Right cardiac atrium (tissue), 5 donors: ENCODE results near the gene FOXO3. TPM values are rescaled to one million over a fixed set of nuclear protein-coding genes. Genes with fewer than 3 reads are reported as not detected.

Source experiments
- ATAC-seq, 2 donors: fragments of 200-7000 bp; cut with Tn5 transposase; one replicate each; pipeline versions ENCODE4 v1.8.0 to v1.9.1; 2020; ENCODE audit warnings: moderate library complexity in 2 of 2, mild to moderate bottlenecking in 1 of 2
- DNase-seq, 3 donors: peaks; one replicate each; pipeline ENCODE4 v3.0.0-alpha.2; 2020
- H3K27ac ChIP-seq: one replicate; pipeline ENCODE4 v1.5.1; 2013; ENCODE audit warnings: mild to moderate bottlenecking, low read length, control low read depth, moderate library complexity
- H3K27me3 ChIP-seq: one replicate; pipeline ENCODE4 v1.6.1; 2013; ENCODE audit not compliant: control insufficient read depth, insufficient read depth
- H3K4me1 ChIP-seq: one replicate; pipeline ENCODE4 v1.6.1; 2013; ENCODE audit warnings: low read length; ENCODE audit not compliant: control insufficient read depth, insufficient read depth
- H3K4me3 ChIP-seq: one replicate; pipeline ENCODE4 v1.5.1; 2013; ENCODE audit warnings: low read length, control low read depth
- H3K9me3 ChIP-seq: one replicate; pipeline ENCODE4 v1.6.1; 2013; ENCODE audit warnings: low read length; ENCODE audit not compliant: control insufficient read depth
- WGBS: extraction: QIAGEN DNeasy Blood & Tissue Kit; methylation state at CpG from one replicate; pipeline ENCODE4 v1.1.7; 2013; 5-methylcytosine and 5-hydroxymethylcytosine counted together
- intact Hi-C, 4 donors: fragments of 100-400 bp; cut with DNase I; formaldehyde crosslinking; loops; one replicate each; pipeline versions ENCODE4 v1.11.0 to v1.14.0; 2022 to 2023
- polyA plus RNA-seq: library from polyadenylated mRNA; stranded (reverse); fragments of 200-250 nt; gene quantifications from one replicate; pipeline ENCODE4 v1.2.3, GENCODE V29; 2013
- total RNA-seq, 4 donors: library from RNA; stranded (reverse); fragmentation: NEBNext Ultra II Directional; extraction: Animal tissue kit (Norgen Biotek cat#: 25700); gene quantifications; one replicate each; pipeline ENCODE4 v1.2.1, GENCODE V29; 2021
- donor health status: healthy with polysubstance abuse.
- donor health status: DM: no; HTN: yes; CAD: no.
- donor health status: DM: no; HTN: no; CAD: no.
- donor health status: DM: no; HTN: yes; CAD: no; lungs with severe emphysema.
- donor health status: DM: yes; HTN: yes; CAD: no.

The FOXO3 gene
- total and polyA plus RNA-seq, 5 donors = 16.4 to 50.0 (median 38.5) TPM

DNA sequence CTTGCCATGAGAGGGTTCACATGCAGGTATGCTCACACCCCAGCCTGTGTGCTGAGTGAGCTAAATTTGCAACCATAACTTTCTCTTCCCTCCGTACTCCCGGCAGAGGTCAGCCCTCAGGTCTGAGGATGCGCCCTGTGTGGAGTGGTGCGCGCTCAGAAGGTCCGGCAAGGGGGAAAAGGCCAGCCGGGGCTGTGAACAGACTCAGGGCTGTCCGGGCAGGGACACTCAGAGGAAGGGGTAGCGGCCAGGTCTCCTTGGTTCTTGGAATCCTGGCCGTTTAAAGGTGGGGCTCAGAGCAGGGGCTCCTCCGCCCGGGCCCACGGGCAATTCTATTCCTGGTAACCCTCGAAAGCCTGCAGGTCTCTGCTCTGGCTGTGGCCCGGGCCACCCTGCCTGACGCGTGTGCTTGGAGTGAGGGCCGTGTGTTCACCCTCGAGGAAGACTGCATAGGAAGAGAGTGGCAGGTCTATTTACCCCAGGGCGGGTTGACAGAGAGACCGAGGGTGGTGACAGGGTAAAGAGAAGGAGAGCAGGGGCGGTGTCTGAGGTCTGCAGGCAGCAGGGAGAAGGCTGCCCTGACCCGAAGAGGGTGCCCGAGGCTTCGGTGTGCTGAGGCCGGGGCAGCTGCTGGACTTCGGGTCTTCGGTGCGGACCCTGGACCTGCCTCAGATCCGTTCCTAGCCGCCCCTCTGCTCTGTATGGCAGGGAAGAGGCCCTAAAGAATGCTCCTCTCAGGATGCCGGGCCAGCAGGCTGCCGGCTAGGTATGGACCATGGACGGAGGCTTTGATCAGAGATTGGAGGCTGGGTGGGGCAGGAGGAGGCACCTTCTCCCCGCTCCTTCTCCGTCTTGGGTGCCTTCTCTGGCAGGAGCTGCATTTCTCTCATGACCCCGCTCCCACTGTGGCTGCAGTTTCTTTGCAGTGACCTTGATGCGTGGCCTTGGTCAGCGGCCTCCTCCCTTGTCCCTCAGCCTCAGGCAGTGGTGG is 156.4 kb downstream of the FOXO3 start:
- Histone ChIP-seq H3K27me3 (no peaks in the 10 kb centered on the region), H3K4me3 (no peak overlapping the region), H3K9me3 (no peaks in the 10 kb centered on the region), H3K4me1 (no peaks in the 10 kb centered on the region), H3K27ac (no peak overlapping the region)
- DNase-seq (no peak), ATAC-seq (no peak)
- 93% methylated on average over 39 of the region's 39 CpGs for WGBS
- intact Hi-C loops = no loop called here

DNA sequence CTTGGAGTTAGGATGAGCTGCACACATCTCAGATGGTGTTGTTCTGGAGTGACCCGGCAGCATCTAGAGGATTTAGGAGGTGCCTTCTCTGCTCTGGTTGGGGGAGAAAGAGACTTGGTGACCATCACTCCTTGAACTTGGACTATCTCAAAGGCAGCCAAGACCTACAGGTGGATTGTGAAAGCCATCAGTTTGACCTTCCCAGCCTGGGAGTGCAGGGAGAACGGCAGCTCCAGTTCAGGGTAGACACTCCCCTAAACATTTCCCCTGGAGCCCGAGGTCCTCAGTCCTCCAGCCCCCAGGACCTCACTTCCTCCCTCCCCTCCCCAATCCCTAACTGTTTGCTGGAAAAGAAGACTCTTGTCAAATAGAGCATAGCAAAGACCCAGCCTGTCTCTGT is 158.8 kb downstream of the FOXO3 start:
- Histone ChIP-seq H3K4me1 (no peaks in the 10 kb centered on the region), H3K4me3 (no peak overlapping the region), H3K9me3 (no peaks in the 10 kb centered on the region), H3K27me3 (no peaks in the 10 kb centered on the region), H3K27ac (no peak overlapping the region)
- intact Hi-C loops = no loop called here
- WGBS = 81% methylated on average over 3 of the region's 3 CpGs
- no peak for DNase-seq
- no peak for ATAC-seq

DNA sequence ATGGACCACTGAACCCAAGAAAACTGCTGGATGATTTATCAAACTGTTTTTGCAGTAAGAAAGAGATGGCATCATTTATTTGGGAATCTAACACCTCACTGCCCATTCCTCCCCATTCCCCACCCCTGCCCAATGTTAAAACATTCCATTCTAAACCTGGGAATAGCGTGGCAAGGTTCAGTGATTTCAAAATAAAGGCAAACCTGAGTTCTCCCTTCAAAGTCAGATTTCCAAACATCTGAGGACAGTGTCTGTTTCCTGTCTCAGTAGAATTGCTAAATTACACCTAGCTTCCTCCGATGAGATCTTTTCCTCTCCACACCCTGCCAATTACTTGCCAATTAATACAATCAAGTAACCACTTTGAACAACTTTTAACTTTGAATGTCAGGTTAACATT is 160.1 kb downstream of the FOXO3 start:
- Histone ChIP-seq H3K27ac (no peak overlapping the region), H3K9me3 (no peaks in the 10 kb centered on the region), H3K4me3 (no peak overlapping the region), H3K4me1 (no peaks in the 10 kb centered on the region), H3K27me3 (no peaks in the 10 kb centered on the region)
- ATAC-seq (no peak), DNase-seq (no peak)
- intact Hi-C loops = no loop called here
- 58% methylated on average over 2 of the region's 2 CpGs for WGBS

DNA sequence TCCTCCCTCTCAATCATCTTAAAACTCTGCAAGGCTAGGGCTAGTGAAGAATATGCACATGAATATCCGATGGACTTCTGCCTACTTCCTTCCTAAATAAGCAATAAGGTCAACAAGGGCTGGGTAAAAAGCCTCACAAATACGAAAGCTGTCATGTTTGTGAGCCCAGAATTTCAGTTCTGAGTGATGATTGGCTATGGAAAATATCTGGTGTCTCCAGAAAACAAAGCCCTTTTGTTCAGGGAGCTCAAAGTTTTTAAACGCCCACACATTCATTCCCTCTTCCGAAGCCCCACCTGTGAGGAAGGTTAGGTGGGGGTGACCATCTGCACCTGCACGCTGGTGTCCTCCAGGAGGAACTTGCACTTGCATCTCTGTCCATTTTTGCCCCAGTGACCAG is 160.6 kb downstream of the FOXO3 start:
- Histone ChIP-seq H3K9me3 (no peaks in the 10 kb centered on the region), H3K27ac (no peak overlapping the region), H3K4me1 (no peaks in the 10 kb centered on the region), H3K27me3 (no peaks in the 10 kb centered on the region), H3K4me3 (no peak overlapping the region)
- 50% methylated on average over 5 of the region's 5 CpGs for WGBS
- ATAC-seq (no peak), DNase-seq (no peak)
- intact Hi-C loops = no loop called here

DNA sequence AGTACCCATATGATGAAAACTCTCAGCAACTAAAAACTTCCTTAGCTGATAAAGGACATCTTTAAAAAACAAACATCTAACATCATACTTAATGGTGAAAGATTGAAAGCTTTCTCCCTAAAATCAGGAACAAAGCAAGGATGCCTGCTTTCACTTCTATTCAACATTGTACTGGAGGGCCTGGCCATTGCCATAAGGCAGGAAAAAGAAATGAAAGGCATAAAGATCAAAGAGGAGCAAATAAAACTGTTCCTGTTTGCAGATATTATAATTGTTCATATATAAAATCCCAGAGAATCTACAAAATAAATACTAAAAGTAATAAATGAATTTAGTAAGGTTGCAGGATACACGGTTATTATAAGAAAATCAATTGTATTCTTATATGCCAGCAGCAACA is 162.9 kb downstream of the FOXO3 start:
- Histone ChIP-seq H3K27me3 (no peaks in the 10 kb centered on the region), H3K9me3 (no peaks in the 10 kb centered on the region), H3K4me1 (no peaks in the 10 kb centered on the region), H3K27ac (no peak overlapping the region), H3K4me3 (no peak overlapping the region)
- WGBS = 97% methylated on average over 1 of the region's 1 CpG
- ATAC-seq (no peak), DNase-seq (no peak)
- intact Hi-C loops = no loop called here

DNA sequence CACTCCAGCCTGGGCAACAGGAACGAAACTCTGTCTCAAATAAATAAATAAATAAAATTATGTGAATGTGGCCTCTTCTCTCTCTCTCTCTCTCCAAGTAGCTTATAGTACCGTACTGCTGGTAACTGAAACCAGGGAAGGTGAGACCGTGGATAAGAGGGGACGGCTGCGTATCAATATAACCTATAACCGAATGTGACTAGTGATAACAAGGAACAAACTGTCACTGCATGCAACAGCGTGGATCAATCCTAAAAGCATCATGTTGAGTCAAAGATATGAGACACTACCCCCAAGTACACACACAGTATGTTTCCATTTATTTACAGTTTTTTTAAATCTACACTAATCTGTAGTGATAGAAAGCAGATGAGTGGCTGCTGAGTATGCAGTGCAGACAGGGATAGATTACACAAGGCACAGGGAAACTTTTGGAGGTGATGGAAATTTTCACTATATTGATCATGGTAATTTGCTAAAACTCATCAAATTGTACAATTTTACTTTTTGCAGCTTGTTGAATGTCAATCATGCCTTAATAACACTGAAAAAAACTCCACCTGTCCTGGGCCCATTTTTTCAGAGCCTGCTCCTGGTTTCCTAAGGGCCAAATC is 166.1 kb downstream of the FOXO3 start:
- no peak for DNase-seq
- WGBS = 96% methylated on average over 7 of the region's 7 CpGs
- no peak for ATAC-seq
- intact Hi-C loops = no loop called here
- no peaks in the 10 kb centered on the region for H3K27me3 ChIP-seq
- no peaks in the 10 kb centered on the region for H3K4me1 ChIP-seq
- H3K27ac ChIP-seq = no peak overlapping the region
- no peak overlapping the region for H3K4me3 ChIP-seq
- H3K9me3 ChIP-seq = no peaks in the 10 kb centered on the region

DNA sequence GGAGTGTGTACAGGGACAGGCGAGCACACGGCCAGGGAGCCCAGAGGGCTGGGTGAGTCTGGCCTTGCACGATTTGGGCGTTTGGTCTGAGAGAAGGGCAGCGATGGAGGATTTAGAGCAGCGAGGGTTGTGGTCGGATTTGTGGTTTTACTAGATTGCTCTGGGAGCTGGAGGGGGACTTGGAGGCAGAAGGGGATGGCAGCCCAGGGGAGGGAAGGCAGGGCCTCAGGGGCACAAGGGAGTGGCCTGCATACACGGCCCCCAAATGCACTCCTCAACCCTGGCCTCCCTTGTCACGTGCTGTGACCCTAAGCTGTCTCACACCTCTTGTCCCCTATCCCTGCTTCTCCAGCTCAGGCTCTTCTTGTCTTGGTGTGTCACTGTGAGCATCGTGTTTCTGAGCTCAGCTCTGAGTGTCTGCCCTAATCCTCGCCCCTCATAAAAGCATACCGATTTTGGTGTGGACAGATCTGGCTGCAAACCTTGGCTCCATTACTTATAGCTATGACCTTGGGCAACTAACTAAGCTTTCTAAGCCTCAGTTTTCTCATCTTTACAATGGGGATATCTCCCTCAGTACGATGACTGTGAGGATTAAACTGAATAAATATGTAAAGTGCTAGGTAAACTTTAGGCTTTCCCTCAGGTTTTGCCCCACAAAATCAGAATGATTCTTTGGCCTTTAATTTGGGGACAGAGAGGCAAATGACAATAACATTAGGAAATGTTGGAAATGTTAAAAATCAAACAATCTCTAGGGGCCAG is 167.4 kb downstream of the FOXO3 start:
- H3K9me3 ChIP-seq = no peaks in the 10 kb centered on the region
- intact Hi-C loops = no loop called here
- H3K27ac ChIP-seq = no peak overlapping the region
- no peaks in the 10 kb centered on the region for H3K4me1 ChIP-seq
- no peak for DNase-seq
- WGBS = 83% methylated on average over 13 of the region's 13 CpGs
- no peaks in the 10 kb centered on the region for H3K27me3 ChIP-seq
- no peak for ATAC-seq
- H3K4me3 ChIP-seq = no peak overlapping the region

DNA sequence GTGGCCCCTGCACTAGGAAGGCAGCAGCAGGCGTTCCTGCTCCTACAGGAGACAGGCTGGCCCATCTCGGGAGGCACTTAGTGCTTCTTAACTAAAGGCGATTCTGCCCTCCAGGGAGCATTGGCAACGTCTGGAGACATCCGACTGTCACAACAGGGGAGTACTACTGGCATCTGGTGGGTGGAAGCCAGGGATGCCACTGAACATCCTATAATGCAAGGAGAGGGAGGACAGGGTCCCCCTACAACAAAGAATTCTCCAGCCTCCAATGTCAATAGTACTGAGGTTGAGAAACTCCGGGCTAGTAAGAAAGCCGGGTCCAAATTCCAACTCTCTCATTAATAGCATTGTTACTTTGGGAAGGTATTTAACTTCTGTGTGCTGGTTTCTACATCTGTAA is 168.1 kb downstream of the FOXO3 start:
- H3K4me1 ChIP-seq = no peaks in the 10 kb centered on the region
- no peak overlapping the region for H3K27ac ChIP-seq
- DNase-seq (no peak), ATAC-seq (no peak)
- 85% methylated on average over 7 of the region's 7 CpGs for WGBS
- intact Hi-C loops = no loop called here
- H3K9me3 ChIP-seq = no peaks in the 10 kb centered on the region
- no peaks in the 10 kb centered on the region for H3K27me3 ChIP-seq
- no peak overlapping the region for H3K4me3 ChIP-seq

DNA sequence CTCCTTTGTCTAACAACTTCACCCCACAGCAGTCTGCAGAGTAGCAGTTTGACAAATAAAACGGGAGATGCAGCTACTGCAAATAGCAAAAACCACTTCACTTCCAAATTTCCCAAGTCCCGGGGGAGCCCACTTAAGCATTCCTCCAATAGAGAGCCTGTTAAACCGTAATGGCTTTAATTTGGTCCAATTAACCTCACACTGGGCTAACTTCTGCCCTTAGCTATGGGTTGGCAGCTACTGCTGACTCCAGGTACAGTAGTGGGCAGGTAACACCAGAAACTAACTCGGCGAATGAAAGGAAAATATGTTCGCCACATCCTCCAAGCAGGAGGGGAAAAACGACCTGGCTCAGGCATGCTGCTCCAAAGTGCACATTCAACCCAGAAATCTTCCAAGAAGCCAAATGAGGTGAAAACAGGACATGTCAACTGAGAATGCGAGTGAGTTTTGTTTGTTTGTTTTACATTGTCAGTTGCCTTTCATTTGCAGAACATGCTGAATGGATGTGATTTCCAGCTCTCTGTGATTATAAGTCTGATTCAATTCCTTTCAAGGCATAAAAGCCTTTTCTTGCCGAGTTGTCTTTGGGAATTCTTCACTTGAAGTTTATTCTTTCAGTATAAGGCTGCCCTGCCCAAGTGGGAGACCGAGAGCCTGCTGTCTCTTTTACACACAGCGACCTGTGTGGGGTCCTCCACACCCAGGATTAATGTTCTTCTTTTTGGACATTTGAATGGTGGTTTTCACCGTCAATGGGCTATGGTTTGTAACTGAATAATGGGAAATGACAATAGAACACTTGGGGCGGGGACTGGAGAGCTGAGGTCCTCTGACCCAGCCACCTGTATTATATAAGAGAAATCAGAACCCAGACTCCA is 170.2 kb downstream of the FOXO3 start:
- WGBS = 52% methylated on average over 13 of the region's 13 CpGs
- intact Hi-C loops = no loop called here
- H3K27me3 ChIP-seq = no peaks in the 10 kb centered on the region
- no peak overlapping the region for H3K27ac ChIP-seq
- no peak overlapping the region for H3K4me3 ChIP-seq
- DNase-seq (no peak), ATAC-seq (no peak)
- no peaks in the 10 kb centered on the region for H3K4me1 ChIP-seq
- H3K9me3 ChIP-seq = no peaks in the 10 kb centered on the region

DNA sequence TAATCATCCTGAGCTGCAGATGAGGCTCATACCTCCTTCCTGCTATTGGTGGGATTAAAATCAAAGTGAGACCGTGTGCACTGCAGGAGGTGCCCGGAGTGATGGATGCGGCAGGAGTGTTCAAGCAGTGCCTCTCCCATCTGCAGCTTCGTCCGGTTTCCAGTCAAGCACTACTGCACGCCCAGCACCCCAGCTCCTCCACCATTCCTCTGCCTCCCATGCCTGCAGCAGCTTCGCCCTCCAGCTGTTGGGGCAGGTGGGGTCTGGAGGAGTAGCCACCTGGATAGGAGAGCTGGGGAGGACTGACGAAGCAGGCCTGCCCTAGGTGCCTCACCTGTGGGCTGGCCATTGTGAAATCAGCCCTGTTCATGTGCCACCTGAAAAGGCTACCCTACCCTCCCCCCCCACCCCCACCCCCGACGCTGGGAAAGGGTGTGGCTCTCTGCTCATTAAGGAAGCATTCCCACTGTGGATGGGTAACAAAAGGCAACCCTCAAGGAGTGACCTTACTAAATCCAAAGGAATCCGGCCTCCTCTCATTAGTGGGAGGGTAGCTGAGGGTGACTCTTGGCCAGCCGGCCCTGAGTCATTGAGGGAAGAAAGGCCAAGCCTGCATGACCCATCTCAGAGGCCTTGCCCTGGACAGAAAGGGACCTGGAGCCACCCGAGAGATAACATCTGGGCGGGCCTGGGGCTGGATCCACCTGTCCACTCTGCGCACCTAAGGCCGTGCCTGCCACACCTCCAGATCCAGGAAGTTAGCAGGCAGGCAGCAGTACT is 171.6 kb downstream of the FOXO3 start:
- ATAC-seq (no peak), DNase-seq (no peak)
- Histone ChIP-seq H3K4me3 (no peak overlapping the region), H3K27me3 (no peaks in the 10 kb centered on the region), H3K27ac (no peak overlapping the region), H3K4me1 (no peaks in the 10 kb centered on the region), H3K9me3 (no peaks in the 10 kb centered on the region)
- WGBS = 89% methylated on average over 16 of the region's 16 CpGs
- intact Hi-C loops = no loop called here
